Purkinje cell (primary cell): ENCODE measurements around the gene SRPK1. TPM values are rescaled to one million over a fixed set of nuclear protein-coding genes. Genes with fewer than 3 reads are reported as not detected.

Source experiments
- polyA plus RNA-seq: library from polyadenylated mRNA; unstranded; fragments of >200 nt; fragmentation: Nextera tagmentation; gene quantifications from 2 replicates; pipeline ENCODE4 v1.2.1, GENCODE V29; 2014

The SRPK1 gene
- polyA plus RNA-seq = 94.4 and 137 TPM in 2 replicates

DNA sequence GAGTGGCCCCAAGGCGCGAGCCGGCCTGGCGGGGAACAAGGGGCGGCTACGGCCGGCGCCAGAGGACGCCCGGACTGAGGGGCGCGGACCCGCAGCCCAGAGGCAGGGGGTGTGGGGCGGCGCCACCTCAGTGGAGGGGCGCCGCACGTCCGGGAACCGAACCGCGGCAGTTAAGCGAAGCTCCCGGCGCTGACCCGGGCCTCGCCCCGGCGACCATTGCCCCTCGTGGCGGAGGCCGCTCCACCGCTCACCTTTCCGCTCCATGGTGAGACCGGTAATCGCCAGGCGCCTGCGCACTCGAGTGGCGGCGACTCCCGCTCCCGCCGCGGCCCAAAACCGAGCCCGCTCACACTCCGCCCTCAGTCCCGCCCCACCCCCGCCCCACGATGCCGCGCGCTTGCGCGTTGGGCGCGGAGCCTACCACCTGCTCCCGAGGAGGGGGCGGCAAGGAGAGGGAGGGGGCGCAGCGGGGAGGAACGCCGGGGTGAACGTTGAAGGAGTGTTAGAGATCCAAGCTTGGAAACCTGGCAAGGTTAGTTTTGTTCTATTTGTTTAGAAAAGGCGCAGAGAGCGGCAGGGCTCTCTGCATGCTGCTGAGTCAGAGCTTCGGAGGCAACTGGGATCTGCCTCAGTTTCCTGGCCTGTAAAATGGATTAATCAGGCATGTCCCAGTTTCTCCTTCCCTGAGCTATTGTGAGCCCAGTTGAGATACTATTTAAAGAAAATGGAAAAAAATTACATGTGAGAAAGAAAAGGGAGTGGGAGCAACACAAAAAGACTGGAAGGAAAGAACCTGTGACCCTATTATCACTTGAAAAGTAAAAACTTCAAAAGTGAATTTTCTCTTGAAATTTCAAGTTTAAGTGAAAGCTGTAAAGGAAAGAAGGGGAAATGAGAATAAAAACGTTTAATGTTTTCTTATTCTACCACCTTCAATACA lies at the start of gene SRPK1:
Gene SRPK1, minus strand, starts transcription at position 306 of the 940 bp plus-strand sequence. Its CDS starts 42 bp downstream, at position 264.

GRCh38 chr6:35804996-35805736 lies 115.7 kb downstream of the SRPK1 start, which contains the start of gene LHFPL5:
Gene LHFPL5, plus strand, starts transcription at chr6:35805352. Its CDS starts 319 bp downstream, at chr6:35805671.

Other genes with a start within 250 kb of the SRPK1 start
- 0.43 TPM in 1 of 2 replicates, not detected in the other for gene FKBP5, start 232.2 kb downstream of the SRPK1 start, polyA plus RNA-seq
- gene ARMC12, start 184.1 kb downstream of the SRPK1 start, polyA plus RNA-seq = not detected in 2 replicates
- gene CLPSL2, start 144.5 kb downstream of the SRPK1 start, polyA plus RNA-seq = 1.9 TPM in 1 of 2 replicates, not detected in the other
- gene CLPSL1, start 140.1 kb downstream of the SRPK1 start, polyA plus RNA-seq = not detected in 2 replicates
- not detected in 2 replicates for gene CLPS, start 123.8 kb downstream of the SRPK1 start, polyA plus RNA-seq
- not detected in 2 replicates for gene LHFPL5, start 115.7 kb downstream of the SRPK1 start, polyA plus RNA-seq
- gene SLC26A8, start 103.5 kb upstream of the SRPK1 start, polyA plus RNA-seq = 1.4 and 2.9 TPM in 2 replicates
- gene MAPK14, start 106.7 kb upstream of the SRPK1 start, polyA plus RNA-seq = 8.6 and 10.1 TPM in 2 replicates
- 0.69 and 0.94 TPM in 2 replicates for gene MAPK13, start 209.4 kb upstream of the SRPK1 start, polyA plus RNA-seq